HG02610 (cell line): ENCODE measurements around the gene ZCCHC24.

Experiments
- ATAC-seq: cut with Tn5 transposase; IDR thresholded peaks from one replicate; pipeline ENCODE4 v1.9.1; 2021; ENCODE audit warnings: mild to moderate bottlenecking, moderate library complexity; ENCODE audit not compliant: unreplicated experiment

The ZCCHC24 gene

DNA sequence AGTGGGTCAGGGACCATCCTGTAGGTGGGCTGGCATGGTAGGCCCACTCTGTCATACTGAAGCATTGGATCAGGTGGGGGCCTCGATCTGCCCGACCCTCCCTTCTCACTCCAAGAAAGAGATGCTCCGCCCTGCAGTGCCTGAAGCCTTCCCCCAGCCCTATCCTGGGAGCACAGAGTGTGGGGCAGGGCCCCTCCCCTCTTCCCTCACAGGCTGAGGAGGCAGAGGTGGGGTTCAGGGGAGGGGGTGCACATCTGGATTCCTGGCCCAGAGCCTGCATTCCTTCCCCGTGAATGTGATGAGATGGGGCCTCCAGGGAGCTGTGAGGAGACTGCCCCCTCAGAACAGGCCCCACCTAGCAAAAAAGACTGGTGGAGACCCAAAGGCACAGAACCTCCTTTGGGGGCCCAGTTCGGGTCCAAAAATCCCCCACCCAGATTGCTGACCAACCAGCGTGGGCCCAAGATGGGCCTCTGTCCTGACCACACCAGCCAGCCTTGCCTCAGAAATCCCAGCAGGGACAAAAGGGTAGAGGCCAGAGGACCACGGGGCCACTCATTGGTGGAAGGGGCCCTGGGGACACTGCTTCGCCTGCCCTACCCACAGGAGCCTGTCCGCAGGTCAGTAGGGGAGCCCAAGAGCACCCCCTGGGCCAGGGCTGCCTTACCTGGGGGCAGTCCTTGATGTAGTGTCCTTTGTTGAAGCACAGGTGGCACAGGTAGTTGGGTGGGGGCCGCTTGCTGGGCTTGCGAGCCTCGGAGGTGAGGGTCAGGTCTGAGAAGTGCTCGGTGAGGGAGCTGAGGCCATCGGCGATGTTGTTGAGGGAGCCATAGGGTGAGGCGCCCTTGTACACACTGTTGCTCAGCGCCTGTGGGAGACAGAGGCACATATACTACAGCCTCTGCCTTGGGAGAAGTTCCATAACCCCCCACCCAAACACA lies 13.3 kb downstream of the ZCCHC24 start:
- no peak for ATAC-seq

GRCh38 chr10:79431428-79431827 lies 14.0 kb downstream of the ZCCHC24 start:
- ATAC-seq = no peak

GRCh38 chr10:79430936-79431335 lies 14.5 kb downstream of the ZCCHC24 start:
- no peak for ATAC-seq

- ATAC-seq = no peak
These were observed 15.0 kb downstream of the ZCCHC24 start for GRCh38 chr10:79430325-79430905.

DNA sequence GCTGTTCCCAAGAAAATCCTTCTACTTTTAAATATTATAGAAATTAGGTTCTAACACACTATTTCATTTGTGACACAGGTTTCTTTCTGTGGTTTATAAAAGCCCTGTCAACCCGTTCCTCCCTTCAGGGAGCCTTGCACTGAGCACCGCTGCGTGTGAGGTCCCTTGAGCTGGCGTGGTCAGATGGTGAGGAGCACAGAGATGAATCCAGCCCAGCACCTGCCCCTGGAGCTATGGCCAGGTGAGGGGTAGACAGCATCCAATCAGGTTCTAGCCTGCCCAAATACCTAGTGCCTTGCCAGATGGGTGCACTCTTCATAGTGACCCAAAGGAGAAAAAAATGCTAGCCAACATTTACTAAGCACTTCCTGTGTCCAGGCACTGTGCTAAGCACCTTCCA lies 15.7 kb downstream of the ZCCHC24 start:
- ATAC-seq = no peak

DNA sequence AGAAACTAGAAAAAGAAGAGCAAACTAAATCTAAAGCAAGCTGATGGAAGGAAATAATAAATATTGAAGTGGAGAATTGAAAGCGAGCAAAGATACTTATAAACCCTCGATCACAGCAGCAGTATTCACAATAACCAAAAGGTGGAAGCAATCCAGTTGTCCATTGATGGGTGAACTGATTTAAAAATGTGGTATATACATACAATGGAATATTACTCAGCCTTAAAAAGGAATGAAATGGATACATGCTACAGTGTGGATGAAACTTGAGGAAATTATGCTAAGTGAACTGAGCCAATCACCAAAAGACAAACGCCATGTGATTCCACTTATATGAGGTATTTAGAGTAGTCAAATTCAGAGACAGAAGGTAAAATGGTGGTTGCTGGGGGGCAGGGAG lies 17.5 kb downstream of the ZCCHC24 start:
- ATAC-seq = no peak

DNA sequence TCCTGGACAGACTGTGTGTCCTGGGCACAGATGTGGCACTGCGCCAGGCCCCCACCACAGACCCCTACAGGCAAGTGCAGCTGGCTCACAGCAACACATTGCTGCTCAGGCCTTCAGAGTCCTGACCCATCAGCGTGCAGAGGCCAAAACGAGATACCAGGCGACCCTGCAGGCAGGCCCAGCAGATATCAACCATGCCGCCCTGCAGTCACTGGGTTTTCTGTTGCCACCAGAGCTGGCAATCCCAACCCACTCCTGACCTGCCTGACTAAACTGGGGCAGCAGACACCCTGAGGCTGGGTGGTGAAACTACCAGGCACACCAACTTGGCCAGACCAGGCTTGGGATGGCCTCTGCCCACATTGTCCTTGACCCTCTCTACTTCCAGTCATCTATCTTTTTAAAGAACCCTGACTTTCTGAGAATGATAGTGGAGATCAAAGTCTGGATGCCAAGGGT lies 20.3 kb downstream of the ZCCHC24 start:
- ATAC-seq = no peak

- ATAC-seq = no peak
These were observed 21.0 kb downstream of the ZCCHC24 start for GRCh38 chr10:79424221-79425073.

DNA sequence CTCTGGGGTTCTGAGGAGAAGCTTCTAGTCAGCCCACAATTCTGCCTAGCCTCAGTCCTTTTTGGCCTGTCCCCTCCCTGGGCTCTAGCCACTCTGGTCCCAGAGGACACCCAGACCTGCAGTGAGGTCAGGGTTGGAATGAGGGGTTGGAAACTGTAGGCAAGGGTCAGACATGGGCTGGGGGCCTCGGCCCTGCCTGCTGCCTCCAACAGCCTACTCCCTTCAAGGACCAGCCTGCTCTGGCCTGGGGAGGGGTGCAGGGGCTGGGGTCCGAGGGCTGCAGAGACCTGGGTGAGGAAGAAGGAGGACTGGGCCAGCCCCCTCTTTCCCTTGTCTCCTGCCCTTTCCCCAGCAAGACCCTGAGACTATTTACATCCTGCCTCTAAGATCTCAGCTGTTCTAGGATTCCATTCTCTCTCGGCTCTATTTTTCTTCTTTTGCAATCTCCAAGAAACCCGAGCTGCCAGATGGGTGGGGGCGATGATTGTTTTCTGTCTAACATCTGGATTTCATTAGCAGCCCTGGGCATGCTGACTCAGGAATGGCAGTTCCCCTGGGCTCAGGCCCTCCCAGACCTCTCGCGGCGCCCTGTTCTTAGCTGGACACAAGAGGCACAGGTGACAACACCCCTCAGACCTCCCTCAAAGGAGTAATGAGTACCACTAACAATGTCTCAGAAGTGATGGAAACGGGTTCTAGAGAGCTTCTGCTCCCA lies 23.1 kb downstream of the ZCCHC24 start:
- no peak for ATAC-seq

DNA sequence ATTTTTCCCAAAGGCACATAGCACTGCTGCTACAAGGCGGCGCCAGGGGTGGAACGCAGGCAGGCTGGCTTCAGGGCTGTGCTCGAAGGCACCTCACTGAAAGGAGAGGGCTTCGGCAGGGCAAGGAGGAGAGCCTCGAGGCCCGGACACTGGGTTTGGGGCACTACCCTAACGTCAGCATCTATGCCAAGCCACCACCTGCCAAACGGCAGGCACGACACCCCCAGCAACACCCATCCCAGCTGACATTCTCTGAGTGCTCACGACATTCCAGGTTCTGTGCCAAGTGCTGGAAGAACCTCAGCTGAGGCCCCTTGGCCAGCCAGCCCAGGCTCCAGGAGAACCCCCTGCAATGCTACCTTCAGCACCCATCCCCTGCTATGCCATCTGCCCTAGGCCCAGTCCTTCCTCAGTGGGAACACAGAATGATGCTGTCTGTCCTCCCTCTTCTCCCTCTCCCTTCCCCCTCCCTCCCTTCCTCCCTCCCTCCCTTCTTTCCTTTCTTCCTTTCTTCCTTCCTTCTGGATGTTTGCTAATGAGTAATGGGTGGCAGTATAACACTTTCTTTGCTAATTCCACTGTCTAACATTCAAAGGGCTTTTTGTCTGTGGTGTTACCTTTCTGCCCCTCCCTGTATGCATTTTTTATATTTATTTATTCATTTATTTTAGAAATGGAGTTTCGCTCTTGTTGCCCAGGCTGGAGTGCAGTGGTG lies 24.3 kb downstream of the ZCCHC24 start:
- no peak for ATAC-seq

DNA sequence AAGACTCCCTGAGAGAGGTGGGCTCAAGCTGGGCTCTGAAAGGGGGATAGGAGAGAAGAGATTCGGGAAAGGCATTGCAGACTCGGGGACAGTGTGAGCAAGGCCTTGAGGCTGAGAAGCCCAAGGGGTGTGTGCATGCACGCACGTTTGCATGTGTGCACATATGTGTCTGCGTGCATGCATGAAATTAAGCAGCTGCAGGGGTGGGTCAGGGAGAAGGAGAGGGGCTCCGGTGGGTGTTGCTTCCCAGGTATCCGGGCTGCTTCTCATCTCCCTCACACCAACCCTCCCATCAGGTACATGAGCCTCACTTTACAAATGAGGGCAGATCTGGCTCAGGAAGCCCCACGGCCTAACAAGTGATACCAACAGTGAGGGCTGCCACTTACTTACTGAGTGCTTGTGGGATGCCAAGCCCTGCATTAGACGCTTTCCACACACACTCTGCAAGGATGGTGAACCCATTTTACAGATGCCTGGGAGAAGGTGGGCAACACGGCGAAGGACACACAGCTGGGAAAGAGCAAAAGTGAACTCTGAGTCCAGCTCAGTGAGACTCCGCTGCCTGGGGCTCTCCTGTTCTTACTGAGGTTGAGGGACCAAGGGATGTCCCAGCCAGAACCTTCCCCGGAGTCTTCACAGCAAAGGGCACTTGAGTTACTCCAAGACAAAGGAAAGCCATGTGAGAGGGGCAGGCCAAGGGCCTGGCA lies 26.4 kb downstream of the ZCCHC24 start:
- no peak for ATAC-seq

- ATAC-seq = no peak
These were observed 27.1 kb downstream of the ZCCHC24 start for GRCh38 chr10:79418274-79418673.

DNA sequence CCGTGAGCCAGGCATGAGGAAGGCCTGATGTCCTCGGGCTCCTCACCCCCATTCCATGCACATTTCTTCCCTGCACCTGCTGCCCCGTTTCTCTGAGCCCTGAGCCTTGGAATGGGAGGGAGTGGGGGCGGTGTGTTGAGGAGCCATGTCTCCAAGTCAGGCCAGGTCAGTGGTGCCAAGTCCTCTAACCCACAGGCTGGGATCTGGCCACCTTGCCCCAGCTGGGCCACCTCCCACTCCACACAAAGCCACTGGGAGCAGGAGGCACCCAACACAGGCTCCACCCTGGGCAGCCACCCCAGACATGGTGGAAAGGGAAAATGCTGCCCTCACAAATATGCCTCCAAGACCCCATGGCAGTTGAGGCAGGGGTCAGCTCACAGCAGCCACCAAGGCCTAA lies 27.7 kb downstream of the ZCCHC24 start:
- ATAC-seq = no peak

DNA sequence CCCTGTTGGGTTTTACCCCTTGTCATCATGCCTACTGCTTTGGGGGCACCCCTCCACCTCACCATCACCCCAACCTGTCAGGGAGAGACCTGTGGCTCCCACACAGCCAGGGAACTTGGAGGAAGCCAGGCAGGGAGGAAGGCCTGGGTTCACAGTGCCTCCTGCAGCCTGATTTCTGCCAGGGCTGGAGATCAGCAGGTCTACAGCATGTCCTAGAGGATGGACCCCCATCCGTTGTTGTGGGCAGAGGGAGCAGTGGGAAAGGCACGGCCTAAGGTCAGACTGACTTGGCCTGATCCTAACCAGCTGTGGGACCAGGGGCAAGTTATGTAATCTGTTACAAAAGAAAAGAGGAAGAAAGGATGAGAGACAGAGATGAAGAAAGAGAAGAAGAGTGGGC lies 28.2 kb downstream of the ZCCHC24 start:
- no peak for ATAC-seq

DNA sequence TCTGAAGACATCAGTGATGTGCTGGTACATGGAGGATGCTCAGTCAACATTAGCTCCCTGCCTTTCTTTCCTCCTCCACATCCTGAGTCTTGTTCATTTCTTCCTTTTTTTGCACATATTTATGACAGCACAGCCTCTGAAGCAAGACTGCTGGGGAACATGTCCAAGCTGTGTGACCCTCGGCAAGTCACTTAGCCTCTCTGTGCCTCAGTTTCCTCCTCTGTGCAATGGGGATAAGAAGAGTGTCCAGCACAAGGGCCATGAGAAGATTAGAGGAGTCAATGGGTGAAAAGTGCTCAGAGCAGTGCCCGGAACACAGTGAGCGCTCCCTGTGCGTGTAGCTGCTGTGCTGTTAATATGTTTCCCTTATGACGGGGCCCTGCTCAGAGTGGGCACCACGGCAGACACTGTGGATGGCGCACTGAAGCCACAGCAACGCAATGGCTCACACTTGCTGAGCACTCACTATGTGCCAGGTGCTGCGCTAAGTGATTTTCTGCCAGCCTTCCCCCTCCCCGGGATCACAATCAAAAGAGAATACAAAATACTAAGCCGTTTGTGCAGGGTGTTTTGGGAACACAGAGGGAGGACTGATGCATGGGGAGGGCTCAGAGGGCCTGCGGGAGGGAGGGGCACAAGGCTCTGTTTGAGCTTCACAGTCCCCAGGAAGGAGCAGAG lies 28.7 kb downstream of the ZCCHC24 start:
- no peak for ATAC-seq

- ATAC-seq = no peak
These were observed 29.5 kb downstream of the ZCCHC24 start for GRCh38 chr10:79415736-79416577.

DNA sequence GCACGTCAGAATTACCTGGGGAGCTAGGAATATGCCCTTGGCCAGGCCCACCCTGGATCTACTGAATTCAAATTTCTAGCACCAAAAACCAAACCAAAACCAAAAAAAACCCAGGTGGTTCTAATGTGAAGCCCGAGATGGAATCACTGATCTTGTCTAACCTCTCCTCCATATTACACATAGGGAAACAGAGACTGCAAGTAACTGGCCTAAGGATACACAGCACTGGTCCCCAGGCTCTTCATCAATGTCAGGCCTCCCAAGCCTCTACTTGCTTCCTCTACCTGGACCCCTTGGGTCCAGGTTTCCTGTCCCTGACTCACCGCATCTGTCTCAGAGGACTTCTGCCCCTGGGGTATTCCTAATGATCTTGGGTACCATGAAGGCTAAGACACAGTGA lies 30.7 kb downstream of the ZCCHC24 start:
- no peak for ATAC-seq

DNA sequence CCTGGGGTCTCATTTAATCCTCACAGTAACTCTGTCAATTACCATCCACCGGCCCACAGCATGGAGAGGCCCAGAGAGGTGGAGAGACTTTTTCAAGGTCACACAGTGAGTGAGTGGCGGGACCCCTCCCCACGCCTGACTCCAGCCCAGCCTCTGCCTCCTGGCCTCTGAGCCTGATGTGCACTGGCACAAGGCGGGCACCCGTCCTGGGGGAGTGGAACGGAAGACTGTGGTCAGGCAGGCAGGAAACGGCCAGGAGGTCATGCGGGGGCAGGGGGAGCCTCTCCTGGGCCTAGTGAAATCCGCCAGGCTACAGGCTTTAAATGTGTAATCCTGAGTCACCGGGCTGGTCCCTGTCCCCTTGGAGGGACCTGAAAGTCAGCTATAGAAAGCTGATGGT lies 32.2 kb downstream of the ZCCHC24 start:
- no peak for ATAC-seq
